Sigmoid colon (tissue), 7 donors: ENCODE data around the gene NME3. TPM values are rescaled to one million over a fixed set of nuclear protein-coding genes. Genes with fewer than 3 reads are reported as not detected.

Experiments
- DNase-seq: peaks from one replicate; pipeline ENCODE4 v3.0.0-alpha.2; 2019
- H3K27ac ChIP-seq, 4 donors: fragments of 200-600 bp; sonication (generic); one replicate each; pipeline ENCODE4 v1.5.1; 2016 to 2019; ENCODE audit warnings: mild to moderate bottlenecking in 1 of 4
- H3K27me3 ChIP-seq, 3 donors: fragments of 200-600 bp; sonication (generic); one replicate each; pipeline ENCODE4 v1.5.1; 2019; ENCODE audit warnings: mild to moderate bottlenecking in 1 of 3
- H3K36me3 ChIP-seq, 4 donors: fragments of 200-600 bp; sonication (generic); one replicate each; pipeline ENCODE4 v1.5.1; 2016 to 2019
- H3K4me1 ChIP-seq, 4 donors: fragments of 200-600 bp; sonication (generic); one replicate each; pipeline ENCODE4 v1.5.1; 2017 to 2019
- H3K4me3 ChIP-seq, 4 donors: fragments of 200-600 bp; sonication (generic); one replicate each; pipeline ENCODE4 v1.5.1; 2017 to 2019; ENCODE audit warnings: mild to moderate bottlenecking in 2 of 4, moderate library complexity in 1 of 4
- H3K9me3 ChIP-seq, 4 donors: fragments of 200-600 bp in 3 of 4; sonication (generic) in 3 of 4; one replicate each; pipeline versions ENCODE4 v1.5.1 to v1.6.1; 2013 to 2019
- CTCF ChIP-seq, 4 experiments: fragments of 450-650 bp in 3 of 4; fragments of 200-600 bp in 1 of 4; IDR thresholded peaks; one replicate each; pipeline ENCODE4 v1.5.1; 2016 to 2019; ENCODE audit warnings: antibody characterized with exemption in 4 of 4, mild to moderate bottlenecking in 3 of 4, moderate library complexity in 2 of 4
- EP300 ChIP-seq, 4 donors: sonication (generic); formaldehyde crosslinking; IDR thresholded peaks; one replicate each; pipeline ENCODE4 v1.6.1; 2017; ENCODE audit warnings: antibody characterized with exemption in 4 of 4
- POLR2A ChIP-seq, 2 donors: fragments of 450-650 bp; IDR thresholded peaks; one replicate each; pipeline ENCODE4 v1.6.1; 2016; ENCODE audit warnings: antibody characterized with exemption in 2 of 2, mild to moderate bottlenecking in 2 of 2, moderate library complexity in 2 of 2
- POLR2AphosphoS5 ChIP-seq, 4 donors: sonication (generic); formaldehyde crosslinking; IDR thresholded peaks; one replicate each; pipeline ENCODE4 v1.6.1; 2017; ENCODE audit warnings: antibody characterized with exemption in 4 of 4
- WGBS, 2 donors: extraction: QIAGEN DNeasy Blood & Tissue Kit; methylation state at CpG; one replicate each; pipeline ENCODE4 v1.1.7; 2013; 5-methylcytosine and 5-hydroxymethylcytosine counted together
- intact Hi-C: fragments of 100-400 bp; cut with DNase I; formaldehyde crosslinking; loops from one replicate; pipeline ENCODE4 v1.15.1; 2023
- polyA plus RNA-seq, 3 donors: library from polyadenylated mRNA; stranded (reverse); fragments of 200-250 nt; gene quantifications; one replicate each; pipeline ENCODE4 v1.2.3, GENCODE V29; 2013
- total RNA-seq, 4 donors: library from RNA; depleted of rRNA; stranded (reverse); fragments of >200 nt; gene quantifications; one replicate each; pipeline ENCODE4 v1.1.0, GENCODE V29; 2016
- donor health status: healthy with polysubstance abuse.
- donor health status: Bipolar disorder and iron deficiency.
- donor health status: healthy.

The NME3 gene
- total and polyA plus RNA-seq, 7 donors = 32.4 to 152 (median 87.8) TPM

- intact Hi-C loops = no loop called here
- Histone ChIP-seq H3K36me3 (peaks cover 0 to 54% (median 32%) of the 10 kb centered on the region in 4 donors), H3K4me1 (peaks cover 0 to 32% (median 25%) of the 10 kb centered on the region in 4 donors), H3K4me3 (no peak overlapping the region), H3K9me3 (no peaks in the 10 kb centered on the region), H3K27me3 (no peaks in the 10 kb centered on the region), H3K27ac (no peak overlapping the region)
- DNase-seq = no peak
- TF ChIP-seq CTCF (IDR thresholded peaks at IDR 0.05) (no peak), EP300 (IDR thresholded peaks at IDR 0.05) (no peak), POLR2AphosphoS5 (IDR thresholded peaks at IDR 0.05) (no peak), POLR2A (IDR thresholded peaks at IDR 0.05) (no peak)
- 88 to 89% methylated on average over 51 of the region's 51 CpGs for WGBS, 2 donors
Observed at GRCh38 chr16:1786242-1787055, 15.1 kb upstream of the NME3 start.

GRCh38 chr16:1785846-1786170 is 14.5 kb upstream of the NME3 start:
- TF ChIP-seq CTCF (IDR thresholded peaks at IDR 0.05) = no peak
- no peak for TF ChIP-seq POLR2A (IDR thresholded peaks at IDR 0.05)
- no peak for TF ChIP-seq POLR2AphosphoS5 (IDR thresholded peaks at IDR 0.05)
- no peak for TF ChIP-seq EP300 (IDR thresholded peaks at IDR 0.05)
- Histone ChIP-seq H3K4me1 (peaks cover 0 to 39% (median 31%) of the 10 kb centered on the region in 4 donors), H3K9me3 (no peaks in the 10 kb centered on the region), H3K27ac (no peak overlapping the region), H3K36me3 (peaks cover 0 to 55% (median 32%) of the 10 kb centered on the region in 4 donors), H3K27me3 (no peaks in the 10 kb centered on the region), H3K4me3 (no peak overlapping the region)
- intact Hi-C loops = no loop called here
- DNase-seq = no peak
- 91 to 92% methylated on average over 14 of the region's 14 CpGs for WGBS, 2 donors

GRCh38 chr16:1784977-1785845 is 13.9 kb upstream of the NME3 start:
- H3K27ac ChIP-seq = no peak overlapping the region
- H3K4me1 ChIP-seq = peaks cover 0 to 41% (median 37%) of the 10 kb centered on the region in 4 donors
- WGBS, 2 donors = 90 to 93% methylated on average over 26 of the region's 26 CpGs
- H3K9me3 ChIP-seq = no peaks in the 10 kb centered on the region
- H3K36me3 ChIP-seq = peaks cover 0 to 57% (median 36%) of the 10 kb centered on the region in 4 donors
- no peak for DNase-seq
- H3K4me3 ChIP-seq = no peak overlapping the region
- no peaks in the 10 kb centered on the region for H3K27me3 ChIP-seq
- no peak for TF ChIP-seq POLR2AphosphoS5 (IDR thresholded peaks at IDR 0.05)
- no peak for TF ChIP-seq EP300 (IDR thresholded peaks at IDR 0.05)
- no peak for TF ChIP-seq POLR2A (IDR thresholded peaks at IDR 0.05)
- TF ChIP-seq CTCF (IDR thresholded peaks at IDR 0.05) = no peak
- intact Hi-C loops = no loop called here

GRCh38 chr16:1782408-1783264 is 11.3 kb upstream of the NME3 start, which contains the start of the genes NUBP2 and SPSB3:
NUBP2 (plus strand) TSS chr16:1782960; CDS start chr16:1783021, 61 bp downstream.
SPSB3 (minus strand) TSS chr16:1782571; CDS start chr16:1781483, 1,088 bp downstream.
- intact Hi-C loops = no loop called here
- H3K4me3 ChIP-seq = peak within 1 kb of the TSS; percentile 66 to 96 (median 90)
- no peaks in the 10 kb centered on the region for H3K27me3 ChIP-seq
- H3K27ac ChIP-seq = peak within 1 kb of the TSS; percentile 80 to 97 (median 90)
- peaks cover 0 to 58% (median 33%) of the 10 kb centered on the region in 4 donors for H3K36me3 ChIP-seq
- H3K9me3 ChIP-seq = no peaks in the 10 kb centered on the region
- TF ChIP-seq CTCF (IDR thresholded peaks at IDR 0.05) (no peak), EP300 (IDR thresholded peaks at IDR 0.05) (no peak), POLR2AphosphoS5 (IDR thresholded peaks at IDR 0.05) (peak; percentile 74 to 83 (median 80)), POLR2A (IDR thresholded peaks at IDR 0.05) (no peak)
- WGBS, 2 donors = 0% methylated on average over 102 of the region's 102 CpGs
- peak; percentile 100 for DNase-seq
- H3K4me1 ChIP-seq = peaks cover 0 to 48% (median 40%) of the 10 kb centered on the region in 4 donors
